IgD-negative memory B cell (primary cell): ENCODE measurements around the gene PLCB4. TPM values are rescaled to one million over a fixed set of nuclear protein-coding genes. Genes with fewer than 3 reads are reported as not detected.

Source experiments
- H3K27ac Mint-ChIP-seq, 3 donors: one replicate each; pipeline ENCODE4 v1.8.0; 2020 to 2022; ENCODE audit warnings: mild to moderate bottlenecking in 3 of 3, mixed read lengths in 3 of 3, moderate library complexity in 1 of 3
- H3K27me3 Mint-ChIP-seq: one replicate; pipeline ENCODE4 v1.8.0; 2021; ENCODE audit warnings: mixed read lengths
- H3K36me3 Mint-ChIP-seq: one replicate; pipeline ENCODE4 v1.8.0; 2020; ENCODE audit warnings: mild to moderate bottlenecking, mixed read lengths
- H3K4me1 Mint-ChIP-seq, 3 donors: one replicate each; pipeline ENCODE4 v1.8.0; 2020 to 2022; ENCODE audit warnings: mixed read lengths in 3 of 3, mild to moderate bottlenecking in 1 of 3
- H3K4me3 Mint-ChIP-seq, 4 donors: one replicate each; pipeline ENCODE4 v1.8.0; 2020 to 2022; ENCODE audit warnings: mild to moderate bottlenecking in 4 of 4, mixed read lengths in 4 of 4, moderate library complexity in 3 of 4
- H3K9me3 Mint-ChIP-seq, 3 donors: one replicate each; pipeline ENCODE4 v1.8.0; 2020 to 2021; ENCODE audit warnings: mixed read lengths in 3 of 3, mild to moderate bottlenecking in 1 of 3
- polyA plus RNA-seq: library from polyadenylated mRNA; unstranded; fragments of 300-500 nt; fragmentation: Illumina TruSeq; gene quantifications from one replicate; pipeline ENCODE4 v1.2.3, GENCODE V29; 2021

PLCB4 gene
- polyA plus RNA-seq, 1 donor from 2014 or later, result not detected

DNA sequence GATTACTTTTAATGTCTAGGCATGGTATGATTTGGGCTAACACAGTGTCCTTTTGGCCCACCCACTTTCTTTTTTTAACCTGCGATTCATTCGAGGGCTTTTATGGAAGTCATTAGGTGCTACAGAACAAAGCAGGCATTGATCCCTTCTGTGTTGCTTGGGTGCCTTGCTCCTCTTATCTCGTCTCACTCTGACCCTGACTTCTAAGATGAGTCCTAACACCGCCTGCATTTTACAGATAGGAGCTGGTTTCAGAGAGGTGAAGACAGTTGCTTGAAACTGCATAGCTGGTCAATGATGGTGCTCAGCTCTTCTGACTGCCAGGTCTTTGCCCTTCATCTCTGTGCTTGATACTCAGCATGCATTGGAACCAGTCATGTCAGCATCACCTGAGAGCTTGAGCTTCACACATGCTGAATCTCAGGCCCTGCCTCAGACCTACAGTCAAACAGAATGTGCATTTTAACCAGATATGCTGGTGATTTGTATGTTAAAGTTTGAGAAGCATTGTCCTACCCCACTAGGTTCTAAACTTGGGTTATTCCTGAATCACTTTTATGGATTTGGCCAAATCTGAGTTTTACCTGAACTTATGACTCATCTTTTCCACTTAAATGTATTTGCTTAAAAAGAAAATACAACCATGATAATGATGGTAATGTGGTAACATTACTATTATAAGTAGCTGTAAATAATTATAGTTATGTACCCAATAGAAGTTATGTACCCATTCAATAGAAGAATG lies 142.3 kb downstream of the PLCB4 start:
- H3K27me3 Mint-ChIP-seq, result no peaks in the 10 kb centered on the region
- H3K4me3 Mint-ChIP-seq, result no peak overlapping the region
- H3K36me3 Mint-ChIP-seq, result no peaks in the 10 kb centered on the region
- no peak overlapping the region for H3K27ac Mint-ChIP-seq
- no peaks in the 10 kb centered on the region for H3K4me1 Mint-ChIP-seq
- H3K9me3 Mint-ChIP-seq, result no peaks in the 10 kb centered on the region

DNA sequence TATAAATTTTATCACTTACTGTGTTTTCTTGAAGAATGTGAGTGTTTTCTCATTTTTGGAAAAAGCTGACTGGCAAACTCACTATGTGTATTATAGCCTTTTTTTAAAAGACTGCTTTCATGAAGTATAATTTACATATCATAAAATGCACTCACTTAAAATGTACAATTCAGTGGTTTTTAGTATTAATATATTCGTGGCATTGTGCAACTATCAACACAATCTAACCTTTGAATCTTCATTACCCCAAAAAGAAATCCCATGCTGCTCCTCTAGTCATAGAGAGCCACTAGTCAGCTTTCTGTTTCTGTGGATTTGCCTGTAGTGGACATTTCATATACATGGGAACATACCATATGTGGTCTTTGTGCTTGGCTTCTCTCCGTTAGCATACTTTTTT lies 143.8 kb downstream of the PLCB4 start:
- peaks cover 0 to 2% (median 2%) of the 10 kb centered on the region in 3 donors for H3K9me3 Mint-ChIP-seq
- no peak overlapping the region for H3K27ac Mint-ChIP-seq
- H3K4me1 Mint-ChIP-seq, result no peaks in the 10 kb centered on the region
- H3K27me3 Mint-ChIP-seq, result no peaks in the 10 kb centered on the region
- no peak overlapping the region for H3K4me3 Mint-ChIP-seq
- H3K36me3 Mint-ChIP-seq, result no peaks in the 10 kb centered on the region

DNA sequence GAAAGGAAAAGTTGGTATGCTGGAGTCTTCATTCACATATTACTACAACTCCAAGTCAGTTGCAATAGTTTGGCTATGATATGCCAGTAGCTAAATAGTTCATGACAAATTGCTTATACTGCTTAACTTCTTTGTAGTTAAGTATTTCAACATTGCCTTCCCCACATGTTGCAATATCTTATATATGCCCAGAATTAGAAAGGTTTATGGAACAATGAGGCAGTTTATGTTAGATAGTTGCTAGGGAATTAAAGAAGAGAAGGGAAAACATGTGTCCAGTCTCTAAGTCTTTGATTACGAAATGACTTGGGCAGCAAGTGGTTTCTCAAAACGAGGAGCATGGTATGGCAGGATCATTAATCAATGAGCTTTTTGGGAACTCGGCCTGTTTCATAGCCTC lies 145.8 kb downstream of the PLCB4 start:
- Mint-ChIP-seq H3K27ac (no peak overlapping the region), H3K4me1 (no peaks in the 10 kb centered on the region), H3K9me3 (peaks cover 0 to 2% (median 2%) of the 10 kb centered on the region in 3 donors), H3K36me3 (no peaks in the 10 kb centered on the region), H3K4me3 (no peak overlapping the region), H3K27me3 (no peaks in the 10 kb centered on the region)

DNA sequence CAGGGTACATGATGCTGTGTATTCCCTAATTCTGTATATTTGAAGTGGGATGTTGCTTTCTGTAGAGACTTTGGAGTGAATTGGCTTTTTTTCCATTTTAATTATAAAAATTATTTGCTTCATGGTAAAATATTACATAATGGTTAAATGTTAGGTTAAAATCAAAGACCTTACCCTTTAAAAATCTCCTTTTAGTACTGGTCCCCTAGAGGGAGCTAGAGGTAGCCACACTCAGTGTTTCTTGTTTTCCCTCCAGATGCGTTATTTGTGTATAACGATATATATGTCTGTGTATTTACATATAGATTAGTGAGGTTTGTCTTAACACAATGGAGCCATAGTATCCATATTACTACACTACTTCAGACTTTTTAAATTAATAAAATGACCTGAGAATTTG lies 146.7 kb downstream of the PLCB4 start:
- Mint-ChIP-seq H3K9me3 (peaks cover 0 to 2% (median 2%) of the 10 kb centered on the region in 3 donors), H3K27me3 (no peaks in the 10 kb centered on the region), H3K27ac (no peak overlapping the region), H3K4me3 (no peak overlapping the region), H3K4me1 (no peaks in the 10 kb centered on the region), H3K36me3 (no peaks in the 10 kb centered on the region)

DNA sequence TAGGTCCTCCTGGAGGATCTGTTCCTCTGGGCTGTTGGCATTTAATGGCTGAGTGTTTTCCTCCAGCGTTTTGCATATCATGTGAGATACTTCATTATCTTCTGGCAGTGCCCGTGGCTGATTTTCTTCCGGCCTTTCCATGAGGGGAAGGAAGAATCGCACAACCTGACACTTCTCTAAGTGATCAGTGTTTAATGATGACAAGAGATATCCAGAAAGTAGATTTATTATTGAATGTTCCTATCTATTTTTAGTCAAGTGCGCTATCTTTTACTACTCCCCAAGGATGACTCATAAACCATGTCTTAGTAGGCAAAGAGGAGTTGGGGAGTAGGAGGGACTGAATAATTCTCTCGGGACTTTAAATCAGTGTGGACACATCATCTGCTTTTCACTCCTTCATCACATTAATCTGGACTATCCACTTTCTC lies 149.7 kb downstream of the PLCB4 start:
- H3K9me3 Mint-ChIP-seq, result peaks cover 2 to 4% (median 2%) of the 10 kb centered on the region in 3 donors
- no peak overlapping the region for H3K27ac Mint-ChIP-seq
- no peaks in the 10 kb centered on the region for H3K27me3 Mint-ChIP-seq
- no peaks in the 10 kb centered on the region for H3K36me3 Mint-ChIP-seq
- no peak overlapping the region for H3K4me3 Mint-ChIP-seq
- no peaks in the 10 kb centered on the region for H3K4me1 Mint-ChIP-seq

DNA sequence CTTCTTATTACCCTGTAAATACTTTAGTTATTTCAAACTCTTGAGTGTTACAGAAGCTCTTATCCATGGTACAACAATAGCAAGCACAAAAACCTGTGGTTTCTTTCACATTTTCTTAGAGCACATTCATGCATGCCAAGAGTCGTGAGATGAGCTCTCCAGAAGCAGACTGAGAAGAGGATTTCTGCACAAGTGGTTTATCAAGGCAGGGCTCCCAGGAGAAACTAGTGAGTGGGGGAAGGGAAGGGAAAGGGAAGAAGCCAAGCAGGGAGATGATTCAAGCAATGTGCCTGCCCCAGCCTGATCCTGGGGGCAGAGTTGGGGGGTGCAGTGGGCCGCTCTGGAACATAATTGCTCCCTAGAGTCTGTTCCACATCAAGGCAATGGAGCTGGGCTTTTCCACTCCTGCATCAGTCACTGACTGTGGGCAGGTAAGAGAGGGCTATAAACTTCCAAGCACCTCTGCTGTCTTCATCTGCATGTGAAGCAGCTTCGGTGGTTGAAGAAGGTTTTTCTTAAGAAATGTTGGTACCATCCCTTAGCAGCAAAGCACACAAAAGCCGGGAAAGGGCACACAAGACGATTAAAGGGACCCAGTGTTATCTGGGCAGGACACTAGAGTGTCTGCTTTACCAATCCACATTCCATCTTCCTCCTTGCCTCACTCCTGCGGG lies 152.1 kb downstream of the PLCB4 start:
- Mint-ChIP-seq H3K4me1 (no peaks in the 10 kb centered on the region), H3K4me3 (no peak overlapping the region), H3K27me3 (no peaks in the 10 kb centered on the region), H3K36me3 (no peaks in the 10 kb centered on the region), H3K27ac (no peak overlapping the region), H3K9me3 (peaks cover 2 to 8% (median 2%) of the 10 kb centered on the region in 3 donors)

DNA sequence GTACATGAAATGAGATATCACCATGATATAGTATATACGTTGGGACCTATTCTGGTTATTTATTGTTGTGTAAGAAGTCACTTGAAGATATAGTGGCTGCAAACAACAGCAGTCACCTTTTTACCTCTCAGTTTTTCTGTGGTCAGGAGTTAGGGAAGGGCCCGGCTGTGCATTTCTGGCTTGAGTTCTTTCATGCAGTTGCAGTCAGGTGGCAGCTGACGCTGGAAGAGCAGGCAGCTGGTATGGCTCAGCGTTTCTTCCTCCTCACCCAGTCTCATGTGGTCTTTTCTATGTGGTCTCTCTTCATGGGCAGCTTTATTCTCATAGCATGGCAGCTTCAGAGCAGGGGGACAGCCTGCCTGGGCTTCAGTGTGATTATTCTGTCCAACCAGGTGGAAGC lies 154.4 kb downstream of the PLCB4 start:
- no peak overlapping the region for H3K4me3 Mint-ChIP-seq
- H3K27ac Mint-ChIP-seq, result no peak overlapping the region
- no peaks in the 10 kb centered on the region for H3K36me3 Mint-ChIP-seq
- H3K9me3 Mint-ChIP-seq, result peaks cover 0 to 8% (median 0%) of the 10 kb centered on the region in 3 donors
- no peaks in the 10 kb centered on the region for H3K27me3 Mint-ChIP-seq
- no peaks in the 10 kb centered on the region for H3K4me1 Mint-ChIP-seq

DNA sequence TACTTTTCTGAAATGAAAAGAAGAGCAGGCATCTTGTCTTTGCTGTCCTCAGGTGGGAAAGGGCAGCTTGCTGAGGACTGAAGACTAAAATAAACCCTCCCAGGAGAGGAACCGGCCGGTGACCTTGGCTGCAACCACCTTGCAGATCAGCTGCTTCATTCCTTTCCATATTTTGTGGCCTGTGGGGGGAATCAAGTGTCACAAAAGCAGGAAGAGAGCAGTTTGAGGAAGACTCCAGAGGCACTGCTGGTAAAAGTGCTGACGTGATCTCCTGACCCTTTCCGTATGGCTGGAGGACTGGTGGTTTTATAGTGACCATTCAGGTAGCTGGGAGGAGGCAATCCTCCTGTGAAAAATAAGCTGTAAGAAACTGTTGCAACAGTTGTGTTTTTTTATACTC lies 157.0 kb downstream of the PLCB4 start:
- no peak overlapping the region for H3K27ac Mint-ChIP-seq
- no peaks in the 10 kb centered on the region for H3K27me3 Mint-ChIP-seq
- H3K36me3 Mint-ChIP-seq, result no peaks in the 10 kb centered on the region
- H3K9me3 Mint-ChIP-seq, result peaks cover 0 to 5% (median 2%) of the 10 kb centered on the region in 3 donors
- H3K4me1 Mint-ChIP-seq, result no peaks in the 10 kb centered on the region
- no peak overlapping the region for H3K4me3 Mint-ChIP-seq

DNA sequence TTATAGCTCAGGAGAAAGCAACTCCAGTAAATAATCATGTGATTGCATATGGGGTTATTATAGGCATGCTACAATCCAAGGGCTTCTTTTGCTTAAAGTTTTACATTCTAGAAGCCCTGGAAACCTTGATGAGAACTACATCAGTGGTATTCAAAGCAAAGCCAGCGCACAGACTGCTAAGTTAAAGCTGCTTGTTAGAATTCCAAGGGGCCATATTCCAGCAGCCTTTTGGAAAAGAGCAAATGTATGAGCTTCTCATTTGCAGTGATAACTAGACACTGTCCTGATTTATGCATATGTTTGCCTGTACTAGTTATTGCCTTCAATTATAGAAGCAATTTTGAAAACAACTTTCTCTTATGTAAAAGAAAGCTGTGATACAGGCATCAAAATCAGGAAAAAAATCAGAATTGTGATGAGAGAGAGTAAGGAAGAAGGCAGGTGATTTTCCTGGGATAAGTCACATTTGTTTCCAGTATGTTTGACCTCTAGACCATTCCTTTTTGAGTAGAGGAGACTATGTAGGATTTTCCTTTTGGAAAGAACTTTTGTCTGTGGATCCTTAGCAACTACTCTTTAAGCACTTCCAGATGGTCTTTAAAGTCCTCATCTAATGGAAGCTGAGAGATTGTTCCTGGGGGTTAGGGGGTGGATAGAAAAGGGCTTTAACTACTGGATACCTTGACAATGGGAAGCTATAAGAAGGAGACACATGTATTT lies 159.2 kb downstream of the PLCB4 start:
- Mint-ChIP-seq H3K27me3 (no peaks in the 10 kb centered on the region), H3K27ac (no peak overlapping the region)

DNA sequence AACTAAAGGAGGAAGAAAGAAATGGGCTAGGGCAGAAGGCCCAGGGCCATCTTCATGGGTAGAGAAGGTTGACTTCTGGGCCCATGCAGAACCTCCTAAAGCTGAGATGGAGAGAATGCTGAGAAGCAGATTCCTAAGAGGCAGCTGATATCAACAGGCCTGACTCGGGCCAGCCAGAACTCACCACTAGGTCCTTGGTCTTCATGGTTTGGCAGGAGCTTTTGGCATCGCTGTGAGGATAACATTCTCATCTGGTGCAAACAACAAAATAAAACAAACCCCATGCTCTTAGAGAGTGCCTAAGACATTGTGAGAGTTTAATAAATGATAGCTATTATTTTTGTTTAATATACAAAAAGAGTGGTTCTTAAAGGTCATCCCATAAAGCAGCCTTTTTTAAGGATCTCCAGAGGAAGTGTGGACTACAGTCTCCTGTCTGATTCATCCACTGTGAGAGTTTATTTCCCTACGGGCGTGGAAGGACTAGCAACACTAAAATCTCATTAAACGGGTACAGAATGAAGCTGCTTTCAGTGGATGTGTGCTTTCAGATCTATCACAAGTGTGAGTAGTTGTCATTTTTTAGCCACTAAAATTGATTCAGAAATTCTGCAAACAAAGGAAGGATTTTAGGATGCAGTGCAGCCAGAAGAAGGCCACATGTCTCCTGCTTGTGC lies 160.0 kb downstream of the PLCB4 start:
- Mint-ChIP-seq H3K9me3 (peaks cover 0 to 5% (median 2%) of the 10 kb centered on the region in 3 donors), H3K4me1 (no peaks in the 10 kb centered on the region), H3K27ac (no peak overlapping the region), H3K36me3 (no peaks in the 10 kb centered on the region), H3K4me3 (no peak overlapping the region), H3K27me3 (no peaks in the 10 kb centered on the region)

More for the DNA sequence above, 159.2 kb downstream of the PLCB4 start:
- Mint-ChIP-seq H3K4me3 (no peak overlapping the region), H3K4me1 (no peaks in the 10 kb centered on the region), H3K36me3 (no peaks in the 10 kb centered on the region), H3K9me3 (peaks cover 0 to 5% (median 2%) of the 10 kb centered on the region in 3 donors)

DNA sequence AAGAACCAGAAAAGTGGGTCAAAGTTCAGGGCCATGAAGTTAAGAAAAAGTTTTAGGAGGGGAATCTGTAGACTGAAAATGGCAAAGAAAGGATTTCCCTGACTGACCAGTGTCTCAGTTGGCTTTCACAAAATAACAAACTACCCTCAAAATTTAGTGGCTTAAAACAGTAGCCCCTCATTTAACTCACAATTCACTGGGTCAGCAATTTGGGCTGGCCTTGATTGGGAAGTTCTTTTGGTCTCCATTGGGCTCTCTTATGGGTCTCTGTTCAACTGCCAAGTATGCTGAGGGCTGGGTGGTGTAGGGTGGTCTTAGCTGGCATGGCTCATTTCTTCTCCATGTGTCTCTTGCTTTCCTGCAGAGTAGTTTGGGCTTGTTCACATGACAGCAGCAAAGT lies 161.5 kb downstream of the PLCB4 start:
- no peaks in the 10 kb centered on the region for H3K4me1 Mint-ChIP-seq
- H3K27me3 Mint-ChIP-seq, result no peaks in the 10 kb centered on the region
- peaks cover 0 to 2% (median 0%) of the 10 kb centered on the region in 3 donors for H3K9me3 Mint-ChIP-seq
- no peak overlapping the region for H3K4me3 Mint-ChIP-seq
- no peak overlapping the region for H3K27ac Mint-ChIP-seq
- no peaks in the 10 kb centered on the region for H3K36me3 Mint-ChIP-seq

DNA sequence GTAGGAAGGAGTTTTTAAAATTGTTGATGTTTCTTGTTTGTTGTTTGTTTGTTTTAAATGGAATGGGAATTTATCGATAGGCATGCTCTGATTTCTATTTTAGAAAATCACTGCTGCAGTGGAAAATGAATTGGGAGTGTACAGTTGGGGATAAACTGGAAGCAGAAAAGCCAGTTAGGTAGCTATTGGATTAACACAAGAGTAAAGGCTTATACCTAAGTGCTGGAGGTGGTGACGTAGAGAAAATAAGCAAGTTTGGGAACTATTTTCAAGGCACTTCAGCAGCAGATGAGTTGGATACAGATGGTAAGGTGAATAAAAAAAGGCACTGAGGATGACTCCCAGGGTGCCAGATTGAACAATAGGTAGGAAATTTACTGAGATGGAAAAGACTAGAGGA lies 164.9 kb downstream of the PLCB4 start:
- Mint-ChIP-seq H3K27me3 (no peaks in the 10 kb centered on the region), H3K36me3 (no peaks in the 10 kb centered on the region), H3K4me1 (no peaks in the 10 kb centered on the region), H3K9me3 (peaks cover 0 to 2% (median 0%) of the 10 kb centered on the region in 3 donors), H3K27ac (no peak overlapping the region), H3K4me3 (no peak overlapping the region)

DNA sequence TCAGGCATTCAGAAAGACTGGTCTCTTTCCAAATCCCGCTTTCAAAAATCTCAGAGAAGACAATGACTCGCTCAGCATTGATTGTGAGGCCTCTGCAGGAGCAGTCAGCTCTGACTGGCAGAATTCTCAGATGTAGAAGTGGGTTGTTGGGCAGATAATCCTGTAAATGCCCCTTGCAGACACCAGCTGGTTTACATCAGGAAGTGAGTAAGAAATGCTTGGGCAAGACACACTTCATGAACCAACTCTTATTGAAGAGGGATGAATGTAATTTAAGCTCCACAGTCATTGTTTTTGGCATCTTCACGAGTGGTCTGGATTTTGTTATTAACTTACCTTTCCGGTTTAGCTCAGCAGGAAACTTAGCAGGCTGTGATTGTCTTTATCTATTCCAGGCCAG lies 166.6 kb downstream of the PLCB4 start:
- H3K36me3 Mint-ChIP-seq, result no peaks in the 10 kb centered on the region
- H3K4me3 Mint-ChIP-seq, result no peak overlapping the region
- no peak overlapping the region for H3K27ac Mint-ChIP-seq
- no peaks in the 10 kb centered on the region for H3K4me1 Mint-ChIP-seq
- peaks cover 0 to 1% (median 0%) of the 10 kb centered on the region in 3 donors for H3K9me3 Mint-ChIP-seq
- H3K27me3 Mint-ChIP-seq, result no peaks in the 10 kb centered on the region

DNA sequence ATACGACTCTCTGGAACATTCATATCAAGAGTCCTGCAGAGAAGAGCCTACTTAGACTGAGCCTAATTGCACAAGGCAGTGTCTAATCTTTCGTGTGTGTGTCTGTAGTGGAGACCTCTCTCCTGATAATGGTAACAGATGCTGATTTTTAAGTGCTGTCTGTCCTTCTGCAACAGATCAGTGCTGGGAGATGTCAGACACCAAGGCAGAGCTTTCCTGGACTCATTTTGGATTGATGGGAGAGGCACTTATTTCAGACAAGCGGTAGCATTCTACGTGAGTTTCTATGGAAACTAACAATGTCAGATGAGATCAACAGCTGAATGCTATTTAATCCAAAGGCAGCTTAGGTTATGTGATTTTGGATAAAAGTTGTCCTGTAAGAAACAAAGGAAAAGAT lies 167.6 kb downstream of the PLCB4 start:
- H3K4me3 Mint-ChIP-seq, result no peak overlapping the region
- no peak overlapping the region for H3K27ac Mint-ChIP-seq
- H3K4me1 Mint-ChIP-seq, result no peaks in the 10 kb centered on the region
- no peaks in the 10 kb centered on the region for H3K36me3 Mint-ChIP-seq
- H3K27me3 Mint-ChIP-seq, result no peaks in the 10 kb centered on the region
- peaks cover 0 to 4% (median 0%) of the 10 kb centered on the region in 3 donors for H3K9me3 Mint-ChIP-seq

DNA sequence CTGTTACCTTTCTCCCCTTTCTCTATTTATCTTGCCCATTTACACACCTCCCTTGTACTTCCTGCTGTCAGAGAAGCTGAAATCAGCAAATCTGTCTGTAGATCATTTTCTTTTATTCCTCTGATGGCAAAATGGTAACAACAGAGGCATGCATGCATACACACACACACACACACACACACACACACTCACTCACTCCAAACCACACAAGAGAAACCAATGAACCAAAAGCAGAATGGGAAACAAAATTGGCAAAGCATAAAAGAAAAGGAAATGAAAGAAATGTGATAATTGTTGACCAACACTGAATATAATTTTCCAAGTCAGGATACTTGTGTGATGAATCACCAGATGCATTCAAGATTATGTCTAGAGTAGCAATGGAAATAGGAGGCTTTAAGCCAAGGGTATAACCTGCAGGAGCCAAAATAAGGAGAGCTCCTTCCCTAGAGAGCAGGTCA lies 172.4 kb downstream of the PLCB4 start:
- no peaks in the 10 kb centered on the region for H3K4me1 Mint-ChIP-seq
- no peaks in the 10 kb centered on the region for H3K27me3 Mint-ChIP-seq
- H3K4me3 Mint-ChIP-seq, result no peak overlapping the region
- peaks cover 0 to 4% (median 0%) of the 10 kb centered on the region in 3 donors for H3K9me3 Mint-ChIP-seq
- H3K27ac Mint-ChIP-seq, result no peak overlapping the region
- H3K36me3 Mint-ChIP-seq, result peaks cover 2% of the 10 kb centered on the region
